ENCODE data around the gene HOMER1.

DNA sequence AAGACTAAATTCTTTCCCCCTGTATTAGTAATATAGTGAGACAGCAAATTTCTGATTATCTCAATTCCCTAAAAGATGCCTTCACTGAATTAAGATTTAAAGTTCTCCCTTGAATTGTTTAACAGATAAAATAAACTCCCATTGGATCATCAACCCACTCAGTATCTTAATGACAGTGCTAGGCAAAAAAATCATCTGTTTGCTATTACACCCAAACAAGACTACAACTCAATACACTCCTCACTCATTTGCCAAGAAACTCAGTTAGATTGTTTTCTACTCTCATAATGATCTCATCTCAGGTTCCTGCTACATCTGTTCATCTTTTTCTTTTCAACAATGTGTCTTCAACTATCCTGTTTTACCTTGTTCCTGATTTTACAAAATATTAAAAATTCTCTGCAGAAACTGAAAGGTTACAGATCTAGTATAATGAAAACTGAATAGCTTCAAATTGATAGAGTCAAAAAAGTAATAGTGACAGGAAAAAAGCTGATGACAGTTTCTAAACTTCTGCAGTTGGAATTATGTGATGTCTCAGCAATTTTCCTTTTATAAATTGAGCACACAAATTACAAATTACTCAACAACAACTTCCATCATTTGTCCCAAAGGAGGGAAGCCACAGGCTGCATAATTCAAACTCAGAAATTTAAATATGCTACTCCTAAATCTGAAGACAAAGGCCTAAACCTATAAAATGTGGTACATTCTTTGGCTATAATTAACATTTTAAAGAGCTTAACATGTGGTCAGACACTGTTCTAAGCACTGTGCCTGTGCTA, 39.4 kb downstream of the HOMER1 start:
- TF ChIP-seq NFE2L1 (tag; IDR thresholded peaks at IDR 0.05; ENCODE audit: borderline replicate concordance, low read depth): no peak
- TF ChIP-seq CTCF (IDR thresholded peaks at IDR 0.05 in 2 of 3, conservative IDR thresholded peaks at IDR 0.05 in 1 of 3; ENCODE audit: insufficient read depth in 2 of 3, low read depth in 1 of 3, low read length in 3 of 3): no peak
- TF ChIP-seq ZNF324 (CRISPR knock-in tag; IDR thresholded peaks at IDR 0.05): no peak
- no peak for TF ChIP-seq YY1 (IDR thresholded peaks at IDR 0.05; ENCODE audit: borderline replicate concordance in 1 of 3, control insufficient read depth in 1 of 3, extremely low read depth in 1 of 3, insufficient read depth in 3 of 3, insufficient read length in 1 of 3, insufficient replicate concordance in 2 of 3, low read depth in 1 of 3, low read length in 2 of 3)
- TF ChIP-seq EP300 (IDR thresholded peaks at IDR 0.05; ENCODE audit: low read length): no peak
- no peak for TF ChIP-seq TEAD4 (IDR thresholded peaks at IDR 0.05; ENCODE audit: low read length)
- TF ChIP-seq TEAD4 (CRISPR knock-in tag; IDR thresholded peaks at IDR 0.05; ENCODE audit: borderline replicate concordance): no peak
